HEK293 (cell line): ENCODE results near the gene FFAR1.
"Not testable (repeated sequence)": the region's sequence is repeated elsewhere in the genome, so short reads cannot be mapped to it uniquely, and the experiment has no call there.

Source experiments
- CTCF ChIA-PET: fragments of 350-600 bp; formaldehyde crosslinking; extraction: SDS; loops from one replicate; lab custom pipeline; 2021; ENCODE audit warnings: antibody characterized with exemption; lab: Yijun Ruan, JAX
- POLR2A ChIA-PET: fragments of 300-600 bp; formaldehyde crosslinking; extraction: SDS; loops from one replicate; lab custom pipeline; 2020; ENCODE audit warnings: antibody characterized with exemption, inconsistent platforms; lab: Yijun Ruan, JAX
- H3K27ac ChIP-seq: fragments of 200-500 bp; sonication (Bioruptor generic); 2 replicates; pipeline ENCODE4 v1.5.1; 2014; ENCODE audit warnings: low read depth, low read length, control low read depth, inconsistent platforms; ENCODE audit errors: extremely low read depth
- H3K36me3 ChIP-seq, 2 experiments: fragments of 200-500 bp in 1 of 2; sonication (Bioruptor generic) in 1 of 2; 1 replicate in 1 of 2; 2 replicates in 1 of 2; pipeline ENCODE4 v1.5.1; 2014 to 2017; ENCODE audit warnings: inconsistent platforms in 2 of 2, low read length in 2 of 2; ENCODE audit not compliant: control insufficient read depth in 2 of 2, insufficient read depth in 1 of 2
- H3K4me1 ChIP-seq: fragments of 200-500 bp; sonication (Bioruptor generic); 2 replicates; pipeline ENCODE4 v1.5.1; 2014; ENCODE audit warnings: mild to moderate bottlenecking, low read length, inconsistent platforms; ENCODE audit not compliant: control insufficient read depth, insufficient read depth
- H3K4me3 ChIP-seq: 2 replicates; pipeline ENCODE4 v1.5.1; 2011; ENCODE audit warnings: low read depth, mild to moderate bottlenecking, control low read depth, low read length, moderate library complexity
- H3K9me3 ChIP-seq: fragments of 200-500 bp; sonication (Bioruptor generic); 2 replicates; pipeline ENCODE4 v1.5.1; 2014; ENCODE audit warnings: low read depth, low read length, inconsistent platforms; ENCODE audit not compliant: control insufficient read depth, insufficient read depth
- BCL11A ChIP-seq: fragments of 450-650 bp; formaldehyde crosslinking; IDR thresholded peaks from 2 replicates; pipeline ENCODE4 v1.5.1; 2016; ENCODE audit warnings: low read depth, missing biosample characterization, missing genetic modification characterization
- SETDB1 ChIP-seq: IDR thresholded peaks from one replicate; pipeline ENCODE4 v1.6.1; 2017; ENCODE audit warnings: mild to moderate bottlenecking, low read length, moderate library complexity, mixed read lengths; ENCODE audit not compliant: insufficient read length
- ZFP37 ChIP-seq: fragments of 450-650 bp; formaldehyde crosslinking; IDR thresholded peaks from 2 replicates; pipeline ENCODE4 v1.5.1; 2016; ENCODE audit warnings: missing biosample characterization, missing genetic modification characterization
- ZNF133 ChIP-seq: fragments of 450-650 bp; formaldehyde crosslinking; IDR thresholded peaks from 2 replicates; pipeline ENCODE4 v1.5.1; 2016; ENCODE audit warnings: missing biosample characterization, missing genetic modification characterization
- ZNF202 ChIP-seq: fragments of 450-650 bp; formaldehyde crosslinking; IDR thresholded peaks from 2 replicates; pipeline ENCODE4 v1.5.1; 2016; ENCODE audit warnings: missing biosample characterization, missing genetic modification characterization, borderline replicate concordance
- ZNF239 ChIP-seq: fragments of 450-650 bp; formaldehyde crosslinking; IDR thresholded peaks from 2 replicates; pipeline ENCODE4 v1.5.1; 2016; ENCODE audit warnings: missing biosample characterization, missing genetic modification characterization
- ZNF514 ChIP-seq: fragments of 450-650 bp; formaldehyde crosslinking; IDR thresholded peaks from 2 replicates; pipeline ENCODE4 v1.5.1; 2016; ENCODE audit warnings: missing biosample characterization, missing genetic modification characterization
- ZNF529 ChIP-seq: fragments of 450-650 bp; formaldehyde crosslinking; IDR thresholded peaks from 2 replicates; pipeline ENCODE4 v1.5.1; 2017; ENCODE audit warnings: missing genetic modification characterization, missing biosample characterization; ENCODE audit not compliant: insufficient replicate concordance
- TF ChIP-seq, protein P1 (sequence below): fragments of 450-650 bp; formaldehyde crosslinking; IDR thresholded peaks from 2 replicates; pipeline ENCODE4 v1.5.1; 2016; ENCODE audit warnings: missing biosample characterization, missing genetic modification characterization
- TF ChIP-seq, protein P2 (sequence below): fragments of 450-650 bp; formaldehyde crosslinking; IDR thresholded peaks from 2 replicates; pipeline ENCODE4 v1.5.1; 2016; ENCODE audit warnings: missing biosample characterization, missing genetic modification characterization
- TF ChIP-seq, protein P3 (sequence below): fragments of 450-650 bp; formaldehyde crosslinking; IDR thresholded peaks from 2 replicates; pipeline ENCODE4 v1.5.1; 2016; ENCODE audit warnings: missing biosample characterization, missing genetic modification characterization
- TF ChIP-seq, protein P4 (sequence below): fragments of 450-650 bp; formaldehyde crosslinking; IDR thresholded peaks from 2 replicates; pipeline ENCODE4 v1.5.1; 2016; ENCODE audit warnings: missing biosample characterization, missing genetic modification characterization, low read depth

Gene FFAR1

DNA sequence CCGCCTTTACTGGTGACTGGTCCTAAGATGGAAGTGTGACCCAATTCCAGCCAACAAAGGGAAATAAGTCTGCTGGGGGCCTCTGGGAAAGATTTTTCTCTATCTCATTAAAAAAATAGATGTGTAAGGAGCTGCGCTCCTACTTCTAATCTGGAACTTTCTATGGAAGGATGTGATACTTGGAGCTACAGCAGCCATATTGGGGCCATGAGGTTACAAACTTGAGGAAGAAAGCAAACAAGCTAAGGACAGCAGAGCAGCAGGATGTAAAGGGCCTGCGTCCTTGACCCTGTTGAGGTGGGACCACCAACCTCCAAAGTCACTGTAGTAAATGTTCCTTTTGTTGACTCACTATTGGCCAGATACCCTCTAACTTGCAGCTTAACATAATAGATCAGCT, 30.7 kb downstream of the FFAR1 start:
- POLR2A ChIA-PET = no interaction called here
- Histone ChIP-seq H3K9me3 (peaks cover 11% of the 10 kb centered on the region), H3K4me1 (no peaks in the 10 kb centered on the region), H3K36me3 (no peaks in the 10 kb centered on the region), H3K4me3 (no peak overlapping the region), H3K27ac (no peak overlapping the region)
- TF ChIP-seq, protein P1, sequence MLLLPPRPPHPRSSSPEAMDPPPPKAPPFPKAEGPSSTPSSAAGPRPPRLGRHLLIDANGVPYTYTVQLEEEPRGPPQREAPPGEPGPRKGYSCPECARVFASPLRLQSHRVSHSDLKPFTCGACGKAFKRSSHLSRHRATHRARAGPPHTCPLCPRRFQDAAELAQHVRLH (tag by site-specific recombination) = 0 out of 2 replicates have a peak, but pooled peaks have one; percentile 18
- peak; percentile 38 for TF ChIP-seq SETDB1
- TF ChIP-seq ZNF529 = no peak
- TF ChIP-seq, protein P2, sequence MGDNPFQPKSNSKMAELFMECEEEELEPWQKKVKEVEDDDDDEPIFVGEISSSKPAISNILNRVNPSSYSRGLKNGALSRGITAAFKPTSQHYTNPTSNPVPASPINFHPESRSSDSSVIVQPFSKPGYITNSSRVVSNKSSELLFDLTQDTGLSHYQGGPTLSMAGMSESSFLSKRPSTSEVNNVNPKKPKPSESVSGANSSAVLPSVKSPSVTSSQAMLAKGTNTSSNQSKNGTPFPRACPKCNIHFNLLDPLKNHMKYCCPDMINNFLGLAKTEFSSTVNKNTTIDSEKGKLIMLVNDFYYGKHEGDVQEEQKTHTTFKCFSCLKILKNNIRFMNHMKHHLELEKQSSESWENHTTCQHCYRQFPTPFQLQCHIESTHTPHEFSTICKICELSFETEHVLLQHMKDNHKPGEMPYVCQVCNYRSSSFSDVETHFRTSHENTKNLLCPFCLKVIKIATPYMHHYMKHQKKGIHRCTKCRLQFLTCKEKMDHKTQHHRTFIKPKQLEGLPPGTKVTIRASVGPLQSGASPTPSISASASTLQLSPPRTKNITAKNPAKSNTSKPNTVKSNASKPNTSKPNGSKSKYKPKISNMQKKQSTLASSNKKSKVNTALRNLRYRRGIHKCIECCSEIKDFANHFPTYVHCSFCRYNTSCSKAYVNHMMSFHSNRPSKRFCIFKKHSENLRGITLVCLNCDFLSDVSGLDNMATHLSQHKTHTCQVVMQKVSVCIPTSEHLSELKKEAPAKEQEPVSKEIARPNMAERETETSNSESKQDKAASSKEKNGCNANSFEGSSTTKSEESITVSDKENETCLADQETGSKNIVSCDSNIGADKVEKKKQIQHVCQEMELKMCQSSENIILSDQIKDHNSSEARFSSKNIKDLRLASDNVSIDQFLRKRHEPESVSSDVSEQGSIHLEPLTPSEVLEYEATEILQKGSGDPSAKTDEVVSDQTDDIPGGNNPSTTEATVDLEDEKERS (tag by site-specific recombination) = peak; percentile 90; the same call in 1 of the 2 replicates
- no peak for TF ChIP-seq ZNF202
- CTCF ChIA-PET = interaction anchor here (0.6 to 3.6 kb wide), 6 partner anchors 10 to 91 kb away, joined by 3 to 26 read pairs (median 4); no protein-coding TSS in a partner anchor

- H3K4me1 ChIP-seq, H3K4me3 ChIP-seq, POLR2A ChIA-PET, H3K36me3 ChIP-seq, H3K27ac ChIP-seq, CTCF ChIA-PET: not testable (repeated sequence)
- H3K9me3 ChIP-seq = peaks cover 11% of the 10 kb centered on the region
Observed at GRCh38 chr19:35379545-35379944, 31.8 kb downstream of the FFAR1 start.

DNA sequence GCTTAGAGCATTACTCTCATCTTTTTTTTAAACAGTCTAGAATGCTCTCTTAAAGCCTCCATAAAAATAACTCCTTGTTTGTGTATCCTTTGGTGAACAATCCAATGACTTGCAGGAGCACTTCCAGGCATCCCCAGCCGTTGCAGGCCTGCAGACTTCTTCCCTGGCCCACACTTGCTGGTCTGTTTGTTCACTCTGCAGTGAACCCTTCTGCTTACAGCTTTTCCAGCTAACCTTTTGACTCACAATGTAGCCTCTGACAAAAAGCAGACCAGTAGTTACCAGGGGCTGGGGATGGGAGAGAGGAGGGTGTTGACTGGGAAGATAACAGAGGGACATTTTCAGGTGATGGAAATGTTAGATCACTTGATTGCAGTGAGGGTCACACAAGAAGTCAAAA, 32.3 kb downstream of the FFAR1 start:
- TF ChIP-seq ZNF514 (no peak), BCL11A (no peak), ZNF133 (tag by site-specific recombination) (no peak), ZFP37 (tag by site-specific recombination) (no peak), ZNF239 (no peak)
- TF ChIP-seq, protein P1 (tag by site-specific recombination) = no peak
- TF ChIP-seq, protein P3, sequence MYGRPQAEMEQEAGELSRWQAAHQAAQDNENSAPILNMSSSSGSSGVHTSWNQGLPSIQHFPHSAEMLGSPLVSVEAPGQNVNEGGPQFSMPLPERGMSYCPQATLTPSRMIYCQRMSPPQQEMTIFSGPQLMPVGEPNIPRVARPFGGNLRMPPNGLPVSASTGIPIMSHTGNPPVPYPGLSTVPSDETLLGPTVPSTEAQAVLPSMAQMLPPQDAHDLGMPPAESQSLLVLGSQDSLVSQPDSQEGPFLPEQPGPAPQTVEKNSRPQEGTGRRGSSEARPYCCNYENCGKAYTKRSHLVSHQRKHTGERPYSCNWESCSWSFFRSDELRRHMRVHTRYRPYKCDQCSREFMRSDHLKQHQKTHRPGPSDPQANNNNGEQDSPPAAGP (tag by site-specific recombination) = no peak
- TF ChIP-seq, protein P4, sequence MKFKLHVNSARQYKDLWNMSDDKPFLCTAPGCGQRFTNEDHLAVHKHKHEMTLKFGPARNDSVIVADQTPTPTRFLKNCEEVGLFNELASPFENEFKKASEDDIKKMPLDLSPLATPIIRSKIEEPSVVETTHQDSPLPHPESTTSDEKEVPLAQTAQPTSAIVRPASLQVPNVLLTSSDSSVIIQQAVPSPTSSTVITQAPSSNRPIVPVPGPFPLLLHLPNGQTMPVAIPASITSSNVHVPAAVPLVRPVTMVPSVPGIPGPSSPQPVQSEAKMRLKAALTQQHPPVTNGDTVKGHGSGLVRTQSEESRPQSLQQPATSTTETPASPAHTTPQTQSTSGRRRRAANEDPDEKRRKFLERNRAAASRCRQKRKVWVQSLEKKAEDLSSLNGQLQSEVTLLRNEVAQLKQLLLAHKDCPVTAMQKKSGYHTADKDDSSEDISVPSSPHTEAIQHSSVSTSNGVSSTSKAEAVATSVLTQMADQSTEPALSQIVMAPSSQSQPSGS (tag by site-specific recombination) = no peak
- H3K4me1 ChIP-seq = no peaks in the 10 kb centered on the region
- H3K27ac ChIP-seq = no peak overlapping the region
- no peaks in the 10 kb centered on the region for H3K36me3 ChIP-seq
- no peak overlapping the region for H3K4me3 ChIP-seq
- ChIA-PET POLR2A (no interaction called here), CTCF (interaction anchor here (1.0 kb wide), 1 partner anchor 117 kb away, joined by 4 read pairs; no protein-coding TSS in a partner anchor)
- peaks cover 14% of the 10 kb centered on the region for H3K9me3 ChIP-seq
